ENCODE data around the gene CUL5.
"Not testable (repeated sequence)": the region's sequence is repeated elsewhere in the genome, so short reads cannot be mapped to it uniquely, and the experiment has no call there.

CUL5 gene

DNA sequence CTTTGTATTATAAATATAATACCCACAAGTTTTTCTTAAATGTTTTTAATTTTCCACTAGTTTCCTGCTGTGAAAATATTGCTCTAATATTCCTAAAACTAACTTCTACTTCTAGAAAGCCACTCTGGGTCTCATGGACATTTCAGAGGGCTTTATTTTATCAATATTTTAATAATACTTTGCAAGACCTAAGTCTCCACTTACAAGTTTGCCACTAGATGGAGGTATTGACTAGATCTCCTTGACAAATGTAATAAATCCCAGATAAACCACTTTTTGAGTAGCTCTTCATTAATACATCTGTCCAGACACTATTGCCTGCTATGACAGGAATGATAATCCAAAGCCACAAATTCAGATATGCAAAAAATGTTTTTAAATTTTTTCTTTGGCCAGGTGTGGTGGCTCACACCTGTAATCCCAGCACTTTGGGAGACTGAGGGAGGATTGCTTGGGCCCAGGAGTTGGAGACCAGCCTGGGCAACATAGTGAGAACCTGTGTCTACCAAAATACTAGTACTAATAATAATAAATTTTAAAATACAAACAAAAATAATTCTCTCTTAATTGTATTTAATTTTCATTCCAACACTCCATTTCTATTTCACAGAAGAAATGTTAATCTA, 109.2 kb downstream of the CUL5 start:
- peak; percentile 74 to 82 for DNase-seq

DNA sequence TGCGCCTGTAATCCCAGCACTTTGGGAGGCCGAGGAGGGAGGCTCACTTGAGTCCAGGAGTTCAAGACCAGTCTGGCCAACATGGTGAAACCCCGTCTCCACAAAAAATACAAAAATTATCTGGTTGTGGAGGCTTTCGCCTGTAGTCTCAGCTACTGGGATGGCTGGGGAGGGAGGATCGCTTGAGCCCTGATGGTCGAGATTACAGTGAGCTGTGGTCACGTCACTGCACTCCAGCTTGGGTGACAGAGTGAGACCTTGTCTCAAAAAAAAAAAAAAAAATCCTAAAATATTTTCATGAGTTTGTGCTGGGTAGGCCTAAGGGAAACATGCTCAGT, 112.2 kb downstream of the CUL5 start:
- DNase-seq, result not testable (repeated sequence)

DNA sequence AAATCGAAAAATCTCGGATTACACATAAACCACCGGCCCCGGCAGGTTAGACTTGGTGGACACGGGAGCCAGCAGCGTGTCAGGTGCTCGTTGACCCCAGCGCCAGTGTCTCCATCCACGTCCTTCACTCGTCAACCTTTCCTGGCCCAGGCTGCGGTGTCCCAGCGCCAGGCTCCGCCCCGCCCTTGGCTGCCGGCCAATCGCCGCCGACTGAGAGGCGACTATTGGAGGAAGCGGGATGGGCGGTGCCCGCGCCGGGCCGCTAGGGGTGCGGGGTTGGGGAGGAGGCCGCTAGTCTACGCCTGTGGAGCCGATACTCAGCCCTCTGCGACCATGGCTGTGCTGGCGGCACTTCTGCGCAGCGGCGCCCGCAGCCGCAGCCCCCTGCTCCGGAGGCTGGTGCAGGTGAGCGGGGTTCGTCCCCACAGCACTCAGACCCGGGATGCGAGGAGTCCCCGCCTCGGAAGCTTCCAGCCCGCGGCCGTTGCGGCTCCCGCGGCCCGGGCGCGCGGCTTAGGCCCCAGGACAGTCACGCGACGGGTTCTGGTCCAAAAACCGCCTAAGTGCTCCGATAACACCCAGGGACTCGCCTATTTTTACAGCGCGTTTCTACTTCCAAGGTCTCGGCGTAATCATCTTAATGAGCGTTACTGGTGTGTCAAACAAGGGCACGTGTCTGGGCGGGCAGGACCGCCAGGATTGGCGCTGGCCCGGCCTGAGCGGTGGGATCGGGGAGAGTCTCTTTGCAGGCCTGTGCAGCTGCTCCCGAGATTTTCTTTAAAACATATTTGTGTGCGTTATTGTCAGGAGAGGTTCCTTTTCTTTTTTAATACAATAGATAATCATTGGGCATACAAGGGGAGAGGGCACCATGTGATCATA, 112.8 kb downstream of the CUL5 start, which contains the start of gene ACAT1:
Gene ACAT1, plus strand, starts transcription at position 294 of the 882 bp plus-strand sequence. Its CDS starts 40 bp downstream, at position 334.
- DNase-seq, result peak; percentile 94 to 96

DNA sequence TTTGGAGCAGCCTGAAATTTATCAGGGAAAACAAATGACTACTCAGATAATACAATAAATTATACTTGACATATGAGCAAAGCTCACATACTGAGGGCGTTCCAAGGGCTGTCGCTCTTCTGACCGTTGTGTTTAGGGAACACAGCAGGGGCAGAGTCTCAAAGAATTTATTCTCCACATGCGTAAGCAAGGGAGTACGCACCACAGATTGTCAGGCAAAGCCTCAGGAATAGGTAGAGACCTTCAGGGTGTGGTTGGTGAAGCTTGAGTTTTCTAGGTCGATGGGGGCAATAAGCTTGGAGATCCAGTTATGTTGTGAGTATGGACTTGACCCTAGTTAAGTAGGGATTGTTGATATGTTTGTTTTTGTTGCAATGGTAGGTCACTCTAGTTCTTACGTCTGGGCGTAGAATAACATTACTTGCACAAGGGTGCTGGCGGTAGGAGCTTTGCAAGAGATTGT, 113.5 kb downstream of the CUL5 start:
- no peak for DNase-seq

DNA sequence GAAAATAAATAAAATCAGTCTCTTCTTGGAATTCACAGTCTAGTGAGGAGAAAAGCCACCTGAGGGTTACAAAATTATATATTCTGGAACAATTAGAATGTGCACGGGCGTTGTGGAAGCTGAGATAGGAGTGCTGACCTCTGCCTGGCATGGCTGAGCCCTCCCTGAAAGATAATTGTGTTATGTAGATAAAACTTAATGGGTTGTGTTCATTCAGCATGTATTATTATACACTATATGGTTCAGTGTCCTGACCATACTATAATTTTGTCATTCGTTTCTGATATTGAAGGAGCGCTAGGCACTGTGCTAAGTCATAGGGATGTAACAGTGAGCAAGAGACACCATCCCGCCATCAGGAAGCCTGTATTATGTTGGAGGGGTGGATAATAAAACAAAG, 116.4 kb downstream of the CUL5 start:
- no peak for DNase-seq

DNA sequence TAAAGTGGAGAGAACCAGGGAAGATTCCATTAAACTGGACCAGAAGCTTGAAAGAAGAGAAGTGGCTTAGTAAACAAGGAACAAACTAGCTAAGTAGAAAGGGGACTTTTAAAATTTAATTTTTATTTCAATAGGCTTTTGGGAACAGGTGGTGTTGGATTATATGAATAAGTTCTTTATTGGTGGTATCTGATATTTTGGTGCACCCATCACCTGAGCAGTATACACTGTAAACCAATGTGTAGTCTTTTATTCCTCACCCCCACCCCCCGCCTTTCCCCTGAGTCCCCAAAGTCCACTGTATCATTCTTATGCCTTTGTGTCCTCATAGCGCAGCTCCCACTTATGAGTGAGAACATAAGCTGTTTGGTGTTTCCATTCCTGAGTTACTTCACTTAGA, 120.1 kb downstream of the CUL5 start:
- no peak for DNase-seq

DNA sequence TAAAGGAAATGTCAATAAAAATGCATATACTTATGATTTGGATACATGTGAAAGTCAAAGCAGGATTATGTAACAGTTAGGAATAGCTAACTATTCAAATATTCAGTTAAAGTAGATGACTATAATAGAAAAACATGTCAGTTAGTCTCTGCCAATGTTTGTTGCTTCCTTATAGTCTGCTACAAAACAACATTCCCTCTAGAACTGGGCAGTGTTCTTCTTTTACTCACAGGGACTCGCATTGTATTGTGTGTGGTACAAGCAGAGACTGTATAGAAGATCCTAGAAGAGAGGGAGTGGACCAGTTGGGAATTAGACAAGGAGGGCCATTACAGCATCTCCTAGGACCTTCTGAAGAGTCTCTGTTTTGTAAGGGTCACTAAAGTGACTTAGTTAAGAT, 123.3 kb downstream of the CUL5 start:
- DNase-seq, result peak in 1 of 2 experiments; percentile 31

DNA sequence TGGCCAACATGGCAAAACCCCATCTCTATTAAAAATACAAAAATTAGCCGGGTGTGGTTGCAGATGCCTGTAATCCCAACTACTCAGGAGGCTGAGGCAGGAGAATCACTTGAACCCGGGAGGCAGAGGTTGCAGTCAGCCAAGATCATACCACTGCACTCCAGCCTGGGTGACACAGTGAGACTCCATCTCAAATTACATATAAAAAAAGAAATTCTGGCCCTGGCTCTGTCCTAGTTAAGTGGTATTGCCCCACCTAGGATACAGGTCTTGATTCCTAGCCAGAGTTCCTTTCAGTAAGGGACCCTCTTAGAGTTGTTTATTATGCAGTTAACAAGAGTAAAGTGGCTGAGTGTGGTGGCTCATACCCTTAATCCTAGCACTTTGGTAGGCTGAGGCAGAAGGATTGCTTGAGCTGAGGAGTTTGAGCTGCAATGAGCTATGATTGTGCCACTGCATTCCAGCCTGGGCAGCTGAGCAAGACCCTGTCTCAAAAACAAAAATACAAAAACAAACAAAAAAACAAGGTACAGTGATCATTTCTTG, 124.4 kb downstream of the CUL5 start:
- not testable (repeated sequence) for DNase-seq

DNA sequence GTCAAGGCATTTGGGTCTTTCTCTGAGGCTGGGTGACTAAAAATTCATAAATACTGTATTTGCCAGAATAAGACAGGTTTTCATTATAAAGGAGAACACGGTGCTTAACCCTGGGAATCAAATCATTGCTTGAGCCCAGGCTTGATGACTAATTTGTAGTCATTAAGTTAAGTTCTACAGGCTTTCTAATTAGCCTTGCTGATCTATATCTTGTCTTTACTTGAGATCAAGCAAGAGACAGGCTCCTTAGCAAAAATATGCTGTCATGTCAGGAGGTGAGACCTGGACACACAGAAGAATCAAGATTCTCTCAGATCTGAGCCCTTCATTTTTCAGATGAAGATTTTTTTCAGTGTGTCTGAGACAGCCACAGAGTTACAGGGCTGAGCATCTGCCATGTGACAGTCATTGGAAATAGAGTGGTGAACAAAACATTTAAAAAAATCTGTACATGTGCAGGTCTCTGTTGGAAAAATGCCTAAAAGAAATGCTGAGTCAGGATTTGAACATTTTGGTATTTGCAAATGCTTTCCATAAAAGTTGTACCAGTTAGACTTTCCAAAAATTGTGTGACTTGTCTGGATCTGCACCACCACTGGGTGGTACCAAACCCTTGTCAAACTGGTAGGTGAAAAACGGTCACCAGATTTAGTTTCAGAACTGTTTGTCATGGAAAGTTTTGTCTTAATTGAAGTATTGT, 127.3 kb downstream of the CUL5 start:
- peak in 1 of 2 experiments; percentile 38 for DNase-seq

DNA sequence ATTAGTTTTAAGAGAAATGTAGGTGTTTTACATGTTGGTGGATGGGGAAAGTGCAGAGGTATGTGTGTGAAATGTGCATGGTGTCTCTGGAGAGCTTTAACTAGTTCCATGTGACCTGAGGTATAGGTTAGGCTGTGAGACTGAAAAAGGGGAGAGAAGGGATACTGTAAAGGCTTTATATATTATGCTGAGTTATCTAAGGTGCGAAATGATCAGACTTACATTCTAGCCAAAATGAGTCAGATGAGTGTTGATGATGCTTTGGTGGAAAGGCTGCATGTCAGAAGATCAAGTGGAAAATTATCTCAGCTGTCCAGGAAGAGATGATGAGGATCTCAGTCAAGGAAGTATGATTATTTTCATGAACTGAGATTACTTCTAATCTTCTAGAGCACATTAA, 128.5 kb downstream of the CUL5 start:
- no peak for DNase-seq

DNA sequence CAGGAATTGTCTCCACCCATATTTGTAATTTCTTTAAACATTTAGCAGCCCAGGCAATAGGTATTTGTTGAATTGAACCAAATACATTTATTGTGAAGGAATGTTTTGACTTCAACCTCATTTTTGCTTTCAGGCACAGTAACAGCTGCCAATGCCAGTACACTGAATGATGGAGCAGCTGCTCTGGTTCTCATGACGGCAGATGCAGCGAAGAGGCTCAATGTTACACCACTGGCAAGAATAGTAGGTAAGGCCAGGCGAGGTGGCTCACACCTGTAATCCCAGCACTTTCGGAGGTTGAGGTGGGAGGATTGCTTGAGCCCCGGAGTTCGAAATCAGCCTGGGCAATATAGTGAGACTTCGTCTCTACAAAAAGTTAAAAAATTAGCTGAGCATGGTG, 133.6 kb downstream of the CUL5 start:
- no peak for DNase-seq

DNA sequence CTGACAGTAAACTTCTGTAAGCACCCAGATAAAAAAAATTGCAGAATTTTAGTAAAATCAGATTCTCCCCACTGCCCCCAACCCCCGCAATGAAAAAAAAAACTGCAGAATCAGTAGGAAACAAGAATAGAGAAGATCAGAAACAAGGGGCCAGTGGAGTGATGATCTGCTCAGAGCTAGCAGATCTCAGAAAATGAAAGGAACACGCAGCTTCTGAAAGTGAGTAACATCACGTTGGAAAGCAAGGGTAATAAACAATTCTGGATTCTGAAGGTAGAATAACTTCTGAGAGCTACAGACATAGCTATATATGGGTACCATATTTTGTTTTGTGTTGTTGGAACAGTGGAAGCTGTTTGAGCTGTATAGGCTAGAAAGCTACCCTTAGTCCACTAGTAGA, 135.9 kb downstream of the CUL5 start:
- DNase-seq, result no peak

DNA sequence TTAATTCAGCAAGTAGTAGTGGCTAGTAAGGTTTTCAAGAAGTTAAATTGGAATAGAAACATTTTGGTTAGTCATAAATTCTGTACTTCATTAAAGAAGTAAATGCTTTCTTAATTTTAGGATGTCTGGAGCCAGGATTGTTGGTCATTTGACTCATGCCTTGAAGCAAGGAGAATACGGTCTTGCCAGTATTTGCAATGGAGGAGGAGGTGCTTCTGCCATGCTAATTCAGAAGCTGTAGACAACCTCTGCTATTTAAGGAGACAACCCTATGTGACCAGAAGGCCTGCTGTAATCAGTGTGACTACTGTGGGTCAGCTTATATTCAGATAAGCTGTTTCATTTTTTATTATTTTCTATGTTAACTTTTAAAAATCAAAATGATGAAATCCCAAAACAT, 138.5 kb downstream of the CUL5 start:
- DNase-seq, result no peak

DNA sequence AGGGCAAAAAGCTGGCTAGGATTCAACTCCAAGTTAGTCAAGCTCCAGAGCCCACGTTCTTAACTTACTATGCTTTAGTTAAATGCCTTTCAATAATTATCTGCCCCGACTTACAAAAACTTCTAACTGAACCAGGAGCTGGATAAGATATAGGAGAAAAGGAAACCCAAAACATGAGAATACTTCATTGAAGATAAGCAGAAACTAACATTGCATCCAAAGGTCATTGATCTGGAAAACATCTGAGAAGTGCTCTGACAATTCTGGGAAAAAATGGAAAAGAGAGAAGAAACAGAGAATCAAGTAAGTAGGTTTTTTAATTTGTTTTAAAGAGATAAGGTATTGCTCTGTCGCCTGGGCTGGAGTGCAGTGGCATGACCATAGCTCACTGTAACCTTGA, 139.9 kb downstream of the CUL5 start:
- DNase-seq, result no peak

DNA sequence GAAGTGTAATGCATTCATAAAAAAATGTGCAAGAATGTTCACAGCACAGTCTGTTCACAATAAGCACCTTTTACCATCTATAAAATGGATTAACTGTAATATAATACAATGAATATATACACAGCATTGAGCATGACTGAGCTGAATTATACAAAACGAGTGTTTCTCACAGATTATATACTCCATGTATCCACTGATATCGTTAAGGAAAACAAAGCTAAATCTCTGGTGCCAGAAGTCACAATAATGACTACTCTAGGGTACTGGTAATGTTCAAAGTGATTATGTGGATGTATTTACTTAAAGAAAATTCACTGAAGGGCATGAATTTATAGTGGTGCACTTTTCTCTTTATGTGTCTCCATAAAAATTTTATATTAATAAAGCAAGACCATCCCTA, 145.9 kb downstream of the CUL5 start:
- no peak for DNase-seq
